ENCODE results near the gene PYGB.

DNA sequence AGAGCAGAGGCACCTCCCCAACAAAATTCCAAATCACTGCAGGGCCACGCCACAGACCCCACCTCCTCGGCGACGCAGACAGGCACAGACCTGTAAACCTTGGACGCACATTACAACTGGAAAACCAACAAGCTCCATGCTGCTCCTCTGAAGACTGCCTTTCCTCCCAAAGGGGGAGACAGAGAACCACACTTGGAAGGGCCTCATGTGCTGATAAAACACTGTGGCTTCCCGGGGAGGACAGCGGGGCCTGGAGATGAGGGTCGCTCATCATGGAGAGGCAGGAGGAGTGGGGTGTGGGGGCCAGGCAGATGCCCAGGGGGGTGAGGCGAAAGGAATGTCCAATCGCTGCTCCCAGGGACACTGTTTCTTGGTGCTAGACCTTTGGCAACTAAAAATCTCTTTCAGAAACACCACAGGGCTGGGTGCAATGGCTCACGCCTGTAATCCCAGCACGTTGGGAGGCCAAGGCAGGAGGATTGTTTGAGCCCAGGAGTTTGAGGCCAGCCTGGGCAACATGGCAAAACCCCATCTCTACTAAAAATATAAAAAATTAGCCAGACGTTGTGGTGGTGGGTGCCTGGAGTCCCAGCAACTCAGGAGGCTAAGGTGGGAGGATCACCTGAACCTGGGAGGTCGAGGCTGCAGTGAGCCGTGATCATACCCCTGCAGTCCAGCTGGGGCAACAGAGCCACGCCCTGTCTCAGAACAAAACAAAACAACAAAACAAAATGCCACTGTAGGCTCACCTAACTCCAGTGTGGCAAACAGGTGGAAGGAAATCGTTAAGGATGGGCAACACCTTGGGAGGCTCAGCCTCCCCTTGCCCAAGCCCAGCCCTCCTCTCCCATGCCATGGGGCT, 88.9 kb downstream of the PYGB start:
- TF ChIP-seq YY1 (IDR thresholded peaks at IDR 0.05; ENCODE audit: low read depth) (no peak), EP300 (IDR thresholded peaks at IDR 0.05; ENCODE audit: borderline replicate concordance) (no peak), CEBPB (IDR thresholded peaks at IDR 0.05) (no peak), MAX (IDR thresholded peaks at IDR 0.05) (no peak), TEAD4 (IDR thresholded peaks at IDR 0.05) (no peak), TAF1 (IDR thresholded peaks at IDR 0.05; ENCODE audit: low read depth) (no peak), EGR1 (IDR thresholded peaks at IDR 0.05) (no peak), RAD21 (IDR thresholded peaks at IDR 0.05; ENCODE audit: low read depth) (peak; percentile 58), ZBTB7A (IDR thresholded peaks at IDR 0.05; ENCODE audit: low read depth) (no peak), TCF12 (IDR thresholded peaks at IDR 0.05; ENCODE audit: low read depth) (no peak), FOXM1 (IDR thresholded peaks at IDR 0.05; ENCODE audit: borderline replicate concordance, low read depth) (no peak), NFIC (IDR thresholded peaks at IDR 0.05) (no peak)
- TF ChIP-seq, protein P1, sequence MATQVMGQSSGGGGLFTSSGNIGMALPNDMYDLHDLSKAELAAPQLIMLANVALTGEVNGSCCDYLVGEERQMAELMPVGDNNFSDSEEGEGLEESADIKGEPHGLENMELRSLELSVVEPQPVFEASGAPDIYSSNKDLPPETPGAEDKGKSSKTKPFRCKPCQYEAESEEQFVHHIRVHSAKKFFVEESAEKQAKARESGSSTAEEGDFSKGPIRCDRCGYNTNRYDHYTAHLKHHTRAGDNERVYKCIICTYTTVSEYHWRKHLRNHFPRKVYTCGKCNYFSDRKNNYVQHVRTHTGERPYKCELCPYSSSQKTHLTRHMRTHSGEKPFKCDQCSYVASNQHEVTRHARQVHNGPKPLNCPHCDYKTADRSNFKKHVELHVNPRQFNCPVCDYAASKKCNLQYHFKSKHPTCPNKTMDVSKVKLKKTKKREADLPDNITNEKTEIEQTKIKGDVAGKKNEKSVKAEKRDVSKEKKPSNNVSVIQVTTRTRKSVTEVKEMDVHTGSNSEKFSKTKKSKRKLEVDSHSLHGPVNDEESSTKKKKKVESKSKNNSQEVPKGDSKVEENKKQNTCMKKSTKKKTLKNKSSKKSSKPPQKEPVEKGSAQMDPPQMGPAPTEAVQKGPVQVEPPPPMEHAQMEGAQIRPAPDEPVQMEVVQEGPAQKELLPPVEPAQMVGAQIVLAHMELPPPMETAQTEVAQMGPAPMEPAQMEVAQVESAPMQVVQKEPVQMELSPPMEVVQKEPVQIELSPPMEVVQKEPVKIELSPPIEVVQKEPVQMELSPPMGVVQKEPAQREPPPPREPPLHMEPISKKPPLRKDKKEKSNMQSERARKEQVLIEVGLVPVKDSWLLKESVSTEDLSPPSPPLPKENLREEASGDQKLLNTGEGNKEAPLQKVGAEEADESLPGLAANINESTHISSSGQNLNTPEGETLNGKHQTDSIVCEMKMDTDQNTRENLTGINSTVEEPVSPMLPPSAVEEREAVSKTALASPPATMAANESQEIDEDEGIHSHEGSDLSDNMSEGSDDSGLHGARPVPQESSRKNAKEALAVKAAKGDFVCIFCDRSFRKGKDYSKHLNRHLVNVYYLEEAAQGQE (IDR thresholded peaks at IDR 0.05; ENCODE audit: low read depth) = no peak
- TF ChIP-seq, protein P2, sequence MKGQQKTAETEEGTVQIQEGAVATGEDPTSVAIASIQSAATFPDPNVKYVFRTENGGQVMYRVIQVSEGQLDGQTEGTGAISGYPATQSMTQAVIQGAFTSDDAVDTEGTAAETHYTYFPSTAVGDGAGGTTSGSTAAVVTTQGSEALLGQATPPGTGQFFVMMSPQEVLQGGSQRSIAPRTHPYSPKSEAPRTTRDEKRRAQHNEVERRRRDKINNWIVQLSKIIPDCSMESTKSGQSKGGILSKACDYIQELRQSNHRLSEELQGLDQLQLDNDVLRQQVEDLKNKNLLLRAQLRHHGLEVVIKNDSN (IDR thresholded peaks at IDR 0.05) = no peak

Data from Ishikawa (cell line).